Astrocyte (in vitro differentiated cells and primary cell): ENCODE measurements around the gene ANO2. TPM values are rescaled to one million over a fixed set of nuclear protein-coding genes. Genes with fewer than 3 reads are reported as not detected.

Source experiments
- DNase-seq: peaks from one replicate; pipeline ENCODE4 v3.0.0-alpha.2; 2010; ENCODE audit warnings: low read depth
- FAIRE-seq: peaks from 2 replicates; lab custom pipeline; 2011; peaks lifted over from hg19 to GRCh38; lab: Jason Lieb, UNC
- H2AFZ ChIP-seq: 2 replicates; pipeline ENCODE4 v1.6.0; 2012; ENCODE audit warnings: low read depth, low read length, inconsistent platforms
- H3K27ac ChIP-seq: 2 replicates; pipeline ENCODE4 v1.5.1; 2011; ENCODE audit warnings: low read depth, low read length, inconsistent platforms
- H3K27me3 ChIP-seq: 2 replicates; pipeline ENCODE4 v1.6.0; 2011; ENCODE audit warnings: low read length, inconsistent platforms; ENCODE audit not compliant: insufficient read depth
- H3K36me3 ChIP-seq: 2 replicates; pipeline ENCODE4 v1.5.1; 2011; ENCODE audit warnings: low read length, inconsistent platforms; ENCODE audit not compliant: insufficient read depth
- H3K4me1 ChIP-seq: 2 replicates; pipeline ENCODE4 v1.5.1; 2011; ENCODE audit warnings: low read length, inconsistent platforms; ENCODE audit not compliant: insufficient read depth
- H3K4me2 ChIP-seq: 2 replicates; pipeline ENCODE4 v1.6.0; 2012; ENCODE audit warnings: low read length, inconsistent platforms
- H3K4me3 ChIP-seq: 2 replicates; pipeline ENCODE4 v1.5.1; 2011; ENCODE audit warnings: low read depth, mild to moderate bottlenecking, low read length, inconsistent platforms; ENCODE audit not compliant: insufficient read depth
- H3K79me2 ChIP-seq: 2 replicates; pipeline ENCODE4 v1.6.0; 2012; ENCODE audit warnings: mild to moderate bottlenecking, low read length, inconsistent platforms; ENCODE audit not compliant: insufficient read depth
- H3K9ac ChIP-seq: 2 replicates; pipeline ENCODE4 v1.6.0; 2012; ENCODE audit warnings: mild to moderate bottlenecking, low read length, inconsistent platforms
- H3K9me3 ChIP-seq: 2 replicates; pipeline ENCODE4 v1.5.1; 2012; ENCODE audit warnings: low read depth, mild to moderate bottlenecking, low read length, inconsistent platforms; ENCODE audit not compliant: insufficient read depth
- H4K20me1 ChIP-seq: 2 replicates; pipeline ENCODE4 v1.6.0; 2012; ENCODE audit warnings: low read length, inconsistent platforms; ENCODE audit not compliant: insufficient read depth
- H3K27ac Mint-ChIP-seq: one replicate; pipeline ENCODE4 v1.8.0; 2021; ENCODE audit warnings: mild to moderate bottlenecking, mixed read lengths; ENCODE audit not compliant: unreplicated experiment
- H3K27me3 Mint-ChIP-seq: one replicate; pipeline ENCODE4 v1.8.0; 2021; ENCODE audit warnings: low read depth, mixed read lengths; ENCODE audit not compliant: unreplicated experiment
- H3K36me3 Mint-ChIP-seq: one replicate; pipeline ENCODE4 v1.8.0; 2021; ENCODE audit warnings: low read depth, mixed read lengths; ENCODE audit not compliant: unreplicated experiment
- H3K4me1 Mint-ChIP-seq: one replicate; pipeline ENCODE4 v1.8.0; 2021; ENCODE audit warnings: low read depth, mixed read lengths; ENCODE audit not compliant: unreplicated experiment
- H3K4me3 Mint-ChIP-seq: one replicate; pipeline ENCODE4 v1.8.0; 2021; ENCODE audit warnings: mild to moderate bottlenecking, moderate library complexity, mixed read lengths; ENCODE audit not compliant: unreplicated experiment
- H3K9me3 Mint-ChIP-seq: one replicate; pipeline ENCODE4 v1.8.0; 2021; ENCODE audit warnings: mild to moderate bottlenecking, mixed read lengths; ENCODE audit not compliant: unreplicated experiment
- CTCF ChIP-seq: IDR thresholded peaks from 2 replicates; pipeline ENCODE4 v1.5.1; 2011; ENCODE audit warnings: low read depth, mild to moderate bottlenecking, inconsistent platforms, low read length, moderate library complexity; ENCODE audit not compliant: insufficient read depth
- EZH2 ChIP-seq: IDR thresholded peaks from 2 replicates; pipeline ENCODE4 v1.6.1; 2012; ENCODE audit warnings: mild to moderate bottlenecking, low read length, inconsistent platforms; ENCODE audit not compliant: insufficient read depth
- total RNA-seq: library from RNA; stranded (reverse); gene quantifications from 2 replicates; pipeline ENCODE4 v1.2.1, GENCODE V29; 2021

Gene ANO2
- total RNA-seq, 1 donor from 2014 or later: 0.93 TPM

- Histone ChIP-seq H3K27me3 (no peaks in the 10 kb centered on the region), H4K20me1 (no peaks in the 10 kb centered on the region), H3K36me3 (no peaks in the 10 kb centered on the region), H3K79me2 (no peaks in the 10 kb centered on the region), H3K9me3 (no peaks in the 10 kb centered on the region), H3K27ac (no peak overlapping the region), H3K4me3 (no peak overlapping the region), H3K4me1 (no peaks in the 10 kb centered on the region), H3K4me2 (no peak overlapping the region), H3K9ac (no peak overlapping the region), H2AFZ (no peak overlapping the region)
- H3K27me3 Mint-ChIP-seq: peaks cover 28% of the 10 kb centered on the region
- TF ChIP-seq EZH2 (no peak), CTCF (no peak)
- FAIRE-seq (no peak), DNase-seq (no peak)
- no peaks in the 10 kb centered on the region for H3K36me3 Mint-ChIP-seq
- no peak overlapping the region for H3K4me3 Mint-ChIP-seq
- no peak overlapping the region for H3K27ac Mint-ChIP-seq
- peaks cover 2% of the 10 kb centered on the region for H3K9me3 Mint-ChIP-seq
- no peaks in the 10 kb centered on the region for H3K4me1 Mint-ChIP-seq
These were observed 40.6 kb downstream of the ANO2 start for GRCh38 chr12:5904441-5904840.

- H3K27me3 ChIP-seq: no peaks in the 10 kb centered on the region
- H4K20me1 ChIP-seq: no peaks in the 10 kb centered on the region
- Mint-ChIP-seq H3K9me3 (peaks cover 2% of the 10 kb centered on the region), H3K4me3 (no peak overlapping the region), H3K36me3 (no peaks in the 10 kb centered on the region), H3K27me3 (peaks cover 21% of the 10 kb centered on the region), H3K4me1 (no peaks in the 10 kb centered on the region), H3K27ac (no peak overlapping the region)
- no peaks in the 10 kb centered on the region for H3K4me1 ChIP-seq
- no peaks in the 10 kb centered on the region for H3K9me3 ChIP-seq
- no peaks in the 10 kb centered on the region for H3K79me2 ChIP-seq
- no peak overlapping the region for H3K4me2 ChIP-seq
- H3K9ac ChIP-seq: no peak overlapping the region
- no peak overlapping the region for H3K27ac ChIP-seq
- no peak for TF ChIP-seq CTCF
- no peak overlapping the region for H2AFZ ChIP-seq
- FAIRE-seq (no peak), DNase-seq (no peak)
- H3K4me3 ChIP-seq: no peak overlapping the region
- no peaks in the 10 kb centered on the region for H3K36me3 ChIP-seq
These were observed 42.3 kb downstream of the ANO2 start for GRCh38 chr12:5902736-5903135.

GRCh38 chr12:5901416-5901815 lies 43.6 kb downstream of the ANO2 start:
- Histone ChIP-seq H3K27ac (no peak overlapping the region), H2AFZ (no peak overlapping the region), H3K4me1 (no peaks in the 10 kb centered on the region), H3K27me3 (no peaks in the 10 kb centered on the region), H3K36me3 (no peaks in the 10 kb centered on the region), H3K4me3 (no peak overlapping the region), H4K20me1 (no peaks in the 10 kb centered on the region), H3K9me3 (no peaks in the 10 kb centered on the region), H3K79me2 (no peaks in the 10 kb centered on the region), H3K4me2 (no peak overlapping the region), H3K9ac (no peak overlapping the region)
- Mint-ChIP-seq H3K27me3 (peaks cover 21% of the 10 kb centered on the region), H3K9me3 (peaks cover 2% of the 10 kb centered on the region), H3K27ac (no peak overlapping the region), H3K36me3 (no peaks in the 10 kb centered on the region), H3K4me3 (no peak overlapping the region), H3K4me1 (no peaks in the 10 kb centered on the region)
- TF ChIP-seq EZH2 (no peak), CTCF (no peak)
- DNase-seq (no peak), FAIRE-seq (no peak)
